Ectodermal cell (in vitro differentiated cells): Measurements from ENCODE around the gene ZNF232.
"Not testable (repeated sequence)": the region's sequence is repeated elsewhere in the genome, so short reads cannot be mapped to it uniquely, and the experiment has no call there.

Source experiments
- H3K27ac ChIP-seq: 2 replicates; pipeline ENCODE4 v1.7.0; 2013; ENCODE audit warnings: mild to moderate bottlenecking, low read depth, low read length; ENCODE audit not compliant: insufficient read depth, poor library complexity, severe bottlenecking
- H3K27me3 ChIP-seq: 2 replicates; pipeline ENCODE4 v1.7.0; 2013; ENCODE audit warnings: mild to moderate bottlenecking, low read length; ENCODE audit not compliant: insufficient read depth, control insufficient read depth, poor library complexity, severe bottlenecking
- H3K36me3 ChIP-seq: one replicate; pipeline ENCODE4 v1.7.0; 2013; ENCODE audit warnings: low read length; ENCODE audit not compliant: control insufficient read depth, insufficient read depth
- H3K4me1 ChIP-seq: one replicate; pipeline ENCODE4 v1.7.0; 2013; ENCODE audit warnings: low read length; ENCODE audit not compliant: control insufficient read depth, insufficient read depth
- H3K4me3 ChIP-seq: 2 replicates; pipeline ENCODE4 v1.7.0; 2013; ENCODE audit warnings: low read depth, low read length, control low read depth; ENCODE audit not compliant: insufficient read depth
- H3K9me3 ChIP-seq: 2 replicates; pipeline ENCODE4 v1.7.0; 2013; ENCODE audit warnings: mild to moderate bottlenecking, low read length, moderate library complexity; ENCODE audit not compliant: control insufficient read depth
- WGBS, 2 experiments: methylation state at CpG; one replicate each; pipeline ENCODE4 v1.1.7; 2013; ENCODE audit warnings: missing lambda C conversion rate in 2 of 2; 5-methylcytosine and 5-hydroxymethylcytosine counted together

Gene ZNF232

GRCh38 chr17:5135726-5136579, 24.3 kb upstream of the ZNF232 start:
- 79% methylated on average over 14 of the region's 14 CpGs for WGBS, 2 experiments
- Histone ChIP-seq H3K9me3 (no peaks in the 10 kb centered on the region), H3K4me3 (no peak overlapping the region)

GRCh38 chr17:5135131-5135712, 23.5 kb upstream of the ZNF232 start:
- not testable (repeated sequence) for H3K4me1 ChIP-seq, H3K4me3 ChIP-seq, H3K36me3 ChIP-seq, H3K9me3 ChIP-seq, H3K27me3 ChIP-seq, H3K27ac ChIP-seq
- 83% methylated on average over 8 of the region's 8 CpGs for WGBS, 2 experiments

More at GRCh38 chr17:5135726-5136579, 24.3 kb upstream of the ZNF232 start:
- Histone ChIP-seq H3K36me3 (no peaks in the 10 kb centered on the region), H3K27ac (no peak overlapping the region), H3K4me1 (no peaks in the 10 kb centered on the region), H3K27me3 (no peaks in the 10 kb centered on the region)

GRCh38 chr17:5134571-5134970, 22.9 kb upstream of the ZNF232 start:
- H3K27me3 ChIP-seq, H3K4me3 ChIP-seq, H3K27ac ChIP-seq, H3K9me3 ChIP-seq, H3K4me1 ChIP-seq, H3K36me3 ChIP-seq: not testable (repeated sequence)
- WGBS, 2 experiments: 84 to 85% methylated on average over 11 of the region's 11 CpGs

DNA sequence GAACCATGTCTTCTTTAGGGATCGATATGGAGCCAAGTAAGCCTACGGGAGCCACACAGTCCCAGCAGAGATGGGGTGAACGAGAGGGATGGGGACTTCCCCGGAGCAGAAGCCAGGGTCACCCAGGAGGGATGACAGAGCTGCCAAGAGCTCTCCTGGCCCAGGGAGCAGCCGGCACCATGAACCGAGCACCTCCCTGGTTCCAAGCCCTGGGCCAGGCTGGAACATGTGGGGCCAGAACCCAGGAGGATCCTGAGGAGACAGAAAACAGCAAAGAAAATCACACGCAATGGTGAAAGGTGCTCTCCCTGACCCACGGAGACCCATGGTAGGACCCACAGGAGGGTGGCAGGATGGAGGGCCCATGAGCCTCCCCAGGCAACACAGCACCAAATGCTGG, 22.3 kb upstream of the ZNF232 start:
- H3K27ac ChIP-seq, H3K9me3 ChIP-seq, H3K36me3 ChIP-seq, H3K27me3 ChIP-seq, H3K4me3 ChIP-seq, H3K4me1 ChIP-seq: not testable (repeated sequence)
- 92 to 95% methylated on average over 8 of the region's 8 CpGs for WGBS, 2 experiments

DNA sequence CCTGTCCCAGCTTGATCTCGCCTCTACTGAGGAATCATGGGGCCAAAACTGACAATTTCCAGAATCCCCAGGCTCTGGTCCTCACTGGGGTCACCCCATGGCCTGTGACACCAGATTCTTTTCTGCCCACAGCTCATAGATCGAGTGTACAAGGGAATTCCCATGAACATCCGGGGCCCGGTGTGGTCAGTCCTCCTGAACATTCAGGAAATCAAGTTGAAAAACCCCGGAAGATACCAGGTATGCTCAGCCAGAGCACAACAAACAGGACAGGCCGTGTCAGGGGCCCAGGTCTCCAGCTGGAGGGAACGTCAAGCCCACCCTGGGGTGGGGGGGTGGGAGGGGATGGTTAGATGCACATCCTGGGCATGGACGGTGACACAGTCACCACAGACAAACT, 21.6 kb upstream of the ZNF232 start:
- 91 to 92% methylated on average over 8 of the region's 8 CpGs for WGBS, 2 experiments
- no peak overlapping the region for H3K27ac ChIP-seq
- H3K4me1 ChIP-seq: no peaks in the 10 kb centered on the region
- no peaks in the 10 kb centered on the region for H3K27me3 ChIP-seq
- no peak overlapping the region for H3K4me3 ChIP-seq
- H3K9me3 ChIP-seq: no peaks in the 10 kb centered on the region
- H3K36me3 ChIP-seq: no peaks in the 10 kb centered on the region

- 94% methylated on average over 15 of the region's 15 CpGs for WGBS, 2 experiments
Observed at GRCh38 chr17:5132503-5133225, 21.0 kb upstream of the ZNF232 start.

GRCh38 chr17:5131799-5132502, 20.3 kb upstream of the ZNF232 start:
- 90% methylated on average over 16 of the region's 16 CpGs for WGBS, 2 experiments
- H3K4me1 ChIP-seq, H3K36me3 ChIP-seq, H3K4me3 ChIP-seq, H3K9me3 ChIP-seq, H3K27me3 ChIP-seq, H3K27ac ChIP-seq: not testable (repeated sequence)

More at GRCh38 chr17:5132503-5133225, 21.0 kb upstream of the ZNF232 start:
- not testable (repeated sequence) for H3K4me1 ChIP-seq, H3K9me3 ChIP-seq, H3K27me3 ChIP-seq, H3K27ac ChIP-seq, H3K36me3 ChIP-seq, H3K4me3 ChIP-seq

DNA sequence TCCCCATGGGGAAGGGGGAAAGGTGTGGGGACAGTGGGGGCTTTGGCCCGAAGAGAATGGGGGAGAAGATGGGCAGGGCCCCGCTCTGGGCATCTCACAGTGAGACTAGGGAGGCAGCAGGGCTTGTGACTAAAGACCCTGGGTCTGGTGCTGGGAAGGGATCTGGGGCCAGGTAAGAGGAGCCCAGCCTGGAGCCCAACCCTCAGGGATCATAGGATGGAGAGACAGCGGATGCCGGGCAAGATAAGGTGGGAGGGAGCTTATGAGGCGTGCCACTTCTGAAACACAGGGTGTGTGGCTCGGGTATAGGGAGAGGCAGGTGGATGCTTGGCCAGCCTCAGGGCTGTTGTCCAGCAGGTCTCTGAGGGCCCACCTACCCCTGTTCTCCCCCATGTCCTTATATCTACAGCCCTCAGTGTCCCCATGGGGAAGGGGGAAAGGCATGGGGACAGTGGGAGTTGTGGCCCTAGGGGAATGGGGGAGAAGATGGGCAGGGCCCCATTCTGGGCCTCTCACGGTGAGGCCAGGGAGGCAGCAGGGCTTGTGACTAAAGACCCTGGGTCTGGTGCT, 19.6 kb upstream of the ZNF232 start:
- Histone ChIP-seq H3K27me3 (no peaks in the 10 kb centered on the region), H3K4me3 (no peak overlapping the region), H3K36me3 (no peaks in the 10 kb centered on the region), H3K9me3 (no peaks in the 10 kb centered on the region), H3K27ac (no peak overlapping the region), H3K4me1 (no peaks in the 10 kb centered on the region)
- WGBS, 2 experiments: 94 to 95% methylated on average over 7 of the region's 7 CpGs

- not testable (repeated sequence) for H3K27me3 ChIP-seq, H3K9me3 ChIP-seq, H3K36me3 ChIP-seq, H3K27ac ChIP-seq, H3K4me3 ChIP-seq, H3K4me1 ChIP-seq
- WGBS, 2 experiments: 86 to 87% methylated on average over 5 of the region's 5 CpGs
Observed at GRCh38 chr17:5130687-5131086, 19.0 kb upstream of the ZNF232 start.

- H3K27me3 ChIP-seq, H3K4me3 ChIP-seq, H3K9me3 ChIP-seq, H3K27ac ChIP-seq, H3K4me1 ChIP-seq, H3K36me3 ChIP-seq: not testable (repeated sequence)
- 93% methylated on average over 10 of the region's 10 CpGs for WGBS, 2 experiments
Observed at GRCh38 chr17:5130261-5130660, 18.6 kb upstream of the ZNF232 start.
